Liver (tissue), 9 donors: ENCODE data around the gene TPR. TPM values are rescaled to one million over a fixed set of nuclear protein-coding genes. Genes with fewer than 3 reads are reported as not detected.

Experiments
- DNase-seq: peaks from one replicate; pipeline ENCODE4 v3.0.0-alpha.2; 2017; ENCODE audit warnings: low spot score
- H3K27ac ChIP-seq, 2 donors: one replicate each; pipeline ENCODE4 v1.7.0; 2013; ENCODE audit warnings: inconsistent platforms in 2 of 2, low read length in 2 of 2, control low read depth in 1 of 2, low read depth in 1 of 2, mild to moderate bottlenecking in 1 of 2
- H3K27me3 ChIP-seq, 4 donors: one replicate each; pipeline versions ENCODE4 v1.6.1 to v1.7.0; 2013; ENCODE audit warnings: low read length in 3 of 4, inconsistent platforms in 1 of 4, mild to moderate bottlenecking in 1 of 4, moderate library complexity in 1 of 4; ENCODE audit not compliant: control insufficient read depth in 4 of 4, insufficient read depth in 4 of 4
- H3K36me3 ChIP-seq, 4 donors: one replicate each; pipeline versions ENCODE4 v1.6.1 to v1.7.0; 2013; ENCODE audit warnings: low read length in 3 of 4, mild to moderate bottlenecking in 3 of 4, low read depth in 1 of 4, moderate library complexity in 1 of 4; ENCODE audit not compliant: control insufficient read depth in 4 of 4, insufficient read depth in 3 of 4
- H3K4me1 ChIP-seq, 4 donors: one replicate each; pipeline versions ENCODE4 v1.6.1 to v1.7.0; 2013; ENCODE audit warnings: low read length in 3 of 4, mild to moderate bottlenecking in 3 of 4, moderate library complexity in 1 of 4; ENCODE audit not compliant: control insufficient read depth in 4 of 4, insufficient read depth in 4 of 4
- H3K4me3 ChIP-seq, 3 donors: one replicate each; pipeline versions ENCODE4 v1.6.1 to v1.7.0; 2013; ENCODE audit warnings: low read length in 3 of 3, control low read depth in 1 of 3, low read depth in 1 of 3, mild to moderate bottlenecking in 1 of 3
- H3K9ac ChIP-seq, 2 donors: one replicate each; pipeline ENCODE4 v1.7.0; 2013; ENCODE audit warnings: low read length in 2 of 2, mild to moderate bottlenecking in 2 of 2, moderate library complexity in 2 of 2, control low read depth in 1 of 2, low read depth in 1 of 2
- H3K9me3 ChIP-seq, 4 donors: one replicate each; pipeline versions ENCODE4 v1.6.1 to v1.7.0; 2013; ENCODE audit warnings: low read length in 3 of 4; ENCODE audit not compliant: control insufficient read depth in 4 of 4
- ATF3 ChIP-seq: IDR thresholded peaks from 2 replicates; pipeline ENCODE4 v1.6.1; 2016; ENCODE audit warnings: antibody characterized with exemption
- EGR1 ChIP-seq, 2 donors: IDR thresholded peaks; 2 replicates each; pipeline ENCODE4 v1.6.1; 2016 to 2018; ENCODE audit warnings: antibody characterized with exemption in 2 of 2, low read depth in 2 of 2
- FOXA1 ChIP-seq: IDR thresholded peaks from 2 replicates; pipeline ENCODE4 v1.6.1; 2016; ENCODE audit warnings: antibody characterized with exemption
- FOXA2 ChIP-seq: IDR thresholded peaks from 2 replicates; pipeline ENCODE4 v1.6.1; 2016; ENCODE audit warnings: antibody characterized with exemption
- GABPA ChIP-seq, 2 donors: IDR thresholded peaks in 1 of 2; conservative IDR thresholded peaks in 1 of 2; 2 replicates each; pipeline ENCODE4 v1.6.1; 2016; ENCODE audit warnings: antibody characterized with exemption in 2 of 2, mild to moderate bottlenecking in 1 of 2, moderate library complexity in 1 of 2
- HNF4A ChIP-seq, 2 donors: conservative IDR thresholded peaks; 2 replicates each; pipeline ENCODE4 v1.6.1; 2016; ENCODE audit warnings: antibody characterized with exemption in 2 of 2, mild to moderate bottlenecking in 2 of 2
- HNF4G ChIP-seq: IDR thresholded peaks from 2 replicates; pipeline ENCODE4 v1.6.1; 2016; ENCODE audit warnings: antibody characterized with exemption
- JUND ChIP-seq, 2 donors: IDR thresholded peaks; 2 replicates each; pipeline ENCODE4 v1.6.1; 2016; ENCODE audit warnings: antibody characterized with exemption in 2 of 2
- MAX ChIP-seq: IDR thresholded peaks from 2 replicates; pipeline ENCODE4 v1.6.1; 2016; ENCODE audit warnings: antibody characterized with exemption
- NR2F2 ChIP-seq: IDR thresholded peaks from 2 replicates; pipeline ENCODE4 v1.6.1; 2016; ENCODE audit warnings: antibody characterized with exemption
- RAD21 ChIP-seq, 2 donors: IDR thresholded peaks; 2 replicates each; pipeline ENCODE4 v1.6.1; 2016; ENCODE audit warnings: antibody characterized with exemption in 2 of 2, mild to moderate bottlenecking in 2 of 2
- RXRA ChIP-seq, 2 donors: IDR thresholded peaks; 2 replicates each; pipeline ENCODE4 v1.6.1; 2017 to 2018; ENCODE audit warnings: antibody characterized with exemption in 2 of 2, mild to moderate bottlenecking in 1 of 2
- SP1 ChIP-seq: IDR thresholded peaks from 2 replicates; pipeline ENCODE4 v1.6.1; 2018; ENCODE audit warnings: antibody characterized with exemption, mild to moderate bottlenecking
- TAF1 ChIP-seq: conservative IDR thresholded peaks from 2 replicates; pipeline ENCODE4 v1.6.1; 2016; ENCODE audit warnings: antibody characterized with exemption, mild to moderate bottlenecking
- YY1 ChIP-seq: IDR thresholded peaks from 2 replicates; pipeline ENCODE4 v1.6.1; 2016; ENCODE audit warnings: antibody characterized with exemption, mild to moderate bottlenecking
- ZBTB33 ChIP-seq: IDR thresholded peaks from 2 replicates; pipeline ENCODE4 v1.6.1; 2016; ENCODE audit warnings: antibody characterized with exemption
- WGBS: extraction: QIAGEN DNeasy Blood & Tissue Kit; methylation state at CpG from one replicate; pipeline ENCODE4 v1.1.7; 2013; 5-methylcytosine and 5-hydroxymethylcytosine counted together
- polyA plus RNA-seq, 2 donors: library from polyadenylated mRNA; stranded (reverse) in 1 of 2; unstranded in 1 of 2; fragments of 200-250 nt in 1 of 2; fragments of >200 nt in 1 of 2; fragmentation: Nextera tagmentation in 1 of 2; extraction: Ambion mirVana in 1 of 2; gene quantifications; one replicate each; pipeline versions ENCODE4 v1.2.1 to v1.2.3, GENCODE V29; 2013 to 2015
- total RNA-seq, 2 donors: library from RNA; depleted of rRNA; stranded (reverse); fragments of >200 nt; gene quantifications; one replicate each; pipeline ENCODE4 v1.2.3, GENCODE V29; 2014
- TF ChIP-seq, protein P1 (sequence below): fragments of 150-350 bp; IDR thresholded peaks from 2 replicates; pipeline ENCODE4 v1.5.1; 2017; ENCODE audit warnings: improper control_type of control experiment, low read depth, low read length; ENCODE audit not compliant: missing input control
- donor health status: healthy.
- donor health status: healthy.
- donor health status: healthy.
- donor health status: healthy.
- donor health status: healthy.

The TPR gene
- total and polyA plus RNA-seq, 4 donors = 8.1 to 45.1 (median 39.2) TPM

DNA sequence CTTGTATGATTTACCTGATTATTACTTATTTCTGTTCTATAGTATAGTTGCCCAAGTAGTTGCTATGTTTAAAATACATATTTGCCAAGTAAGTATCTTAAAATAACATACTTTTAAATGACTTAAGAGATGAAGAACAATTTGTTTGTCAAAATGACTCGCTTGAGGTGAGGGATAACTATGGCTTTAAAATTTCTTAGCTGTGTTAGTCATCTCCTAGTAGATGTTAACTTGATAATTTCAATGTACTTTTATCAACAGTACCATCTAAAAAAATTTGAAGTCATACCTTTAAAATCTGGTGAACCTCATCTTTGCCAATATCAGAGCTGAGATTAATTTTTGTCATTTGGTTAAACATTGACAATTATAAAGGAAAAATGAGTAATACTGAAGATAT is 38.3 kb upstream of the TPR start:
- Histone ChIP-seq H3K36me3 (peaks cover 0 to 23% (median 10%) of the 10 kb centered on the region in 4 donors), H3K27me3 (no peaks in the 10 kb centered on the region), H3K9ac (no peak overlapping the region), H3K9me3 (no peaks in the 10 kb centered on the region), H3K27ac (no peak overlapping the region), H3K4me3 (no peak overlapping the region), H3K4me1 (no peaks in the 10 kb centered on the region)
- no peak for TF ChIP-seq NR2F2
- TF ChIP-seq GABPA (IDR thresholded peaks at IDR 0.05 in 1 of 2, conservative IDR thresholded peaks at IDR 0.05 in 1 of 2) = no peak
- no peak for TF ChIP-seq HNF4G
- no peak for TF ChIP-seq HNF4A (conservative IDR thresholded peaks at IDR 0.05)
- TF ChIP-seq FOXA2 = no peak
- TF ChIP-seq JUND (IDR thresholded peaks at IDR 0.05) = no peak
- TF ChIP-seq, protein P1, sequence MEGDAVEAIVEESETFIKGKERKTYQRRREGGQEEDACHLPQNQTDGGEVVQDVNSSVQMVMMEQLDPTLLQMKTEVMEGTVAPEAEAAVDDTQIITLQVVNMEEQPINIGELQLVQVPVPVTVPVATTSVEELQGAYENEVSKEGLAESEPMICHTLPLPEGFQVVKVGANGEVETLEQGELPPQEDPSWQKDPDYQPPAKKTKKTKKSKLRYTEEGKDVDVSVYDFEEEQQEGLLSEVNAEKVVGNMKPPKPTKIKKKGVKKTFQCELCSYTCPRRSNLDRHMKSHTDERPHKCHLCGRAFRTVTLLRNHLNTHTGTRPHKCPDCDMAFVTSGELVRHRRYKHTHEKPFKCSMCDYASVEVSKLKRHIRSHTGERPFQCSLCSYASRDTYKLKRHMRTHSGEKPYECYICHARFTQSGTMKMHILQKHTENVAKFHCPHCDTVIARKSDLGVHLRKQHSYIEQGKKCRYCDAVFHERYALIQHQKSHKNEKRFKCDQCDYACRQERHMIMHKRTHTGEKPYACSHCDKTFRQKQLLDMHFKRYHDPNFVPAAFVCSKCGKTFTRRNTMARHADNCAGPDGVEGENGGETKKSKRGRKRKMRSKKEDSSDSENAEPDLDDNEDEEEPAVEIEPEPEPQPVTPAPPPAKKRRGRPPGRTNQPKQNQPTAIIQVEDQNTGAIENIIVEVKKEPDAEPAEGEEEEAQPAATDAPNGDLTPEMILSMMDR = no peak
- no peak for TF ChIP-seq TAF1
- no peak for TF ChIP-seq YY1
- TF ChIP-seq SP1 = no peak
- TF ChIP-seq ZBTB33 = no peak
- no peak for TF ChIP-seq RAD21 (IDR thresholded peaks at IDR 0.05)
- no peak for TF ChIP-seq FOXA1
- no peak for TF ChIP-seq MAX
- no peak for TF ChIP-seq ATF3
- TF ChIP-seq RXRA (IDR thresholded peaks at IDR 0.05) = no peak
- no peak for TF ChIP-seq EGR1 (IDR thresholded peaks at IDR 0.05; ENCODE audit: low read depth in 2 of 2)
- no peak for DNase-seq
- 98% methylated on average over 1 of the region's 1 CpG for WGBS

GRCh38 chr1:186409091-186409490 is 34.0 kb upstream of the TPR start:
- Histone ChIP-seq H3K27me3 (no peaks in the 10 kb centered on the region), H3K9me3 (no peaks in the 10 kb centered on the region), H3K9ac (no peak overlapping the region), H3K36me3 (peaks cover 0 to 37% (median 23%) of the 10 kb centered on the region in 4 donors), H3K27ac (no peak overlapping the region), H3K4me3 (no peak overlapping the region), H3K4me1 (no peaks in the 10 kb centered on the region)
- DNase-seq = no peak
- WGBS = 96% methylated on average over 3 of the region's 3 CpGs
- TF ChIP-seq FOXA2 = no peak
- no peak for TF ChIP-seq RAD21 (IDR thresholded peaks at IDR 0.05)
- TF ChIP-seq GABPA (IDR thresholded peaks at IDR 0.05 in 1 of 2, conservative IDR thresholded peaks at IDR 0.05 in 1 of 2) = no peak
- TF ChIP-seq, protein P1 = no peak
- no peak for TF ChIP-seq NR2F2
- TF ChIP-seq ATF3 = no peak
- TF ChIP-seq RXRA (IDR thresholded peaks at IDR 0.05) = no peak
- TF ChIP-seq FOXA1 = no peak
- no peak for TF ChIP-seq MAX
- TF ChIP-seq SP1 = no peak
